Adrenal gland (tissue), 12 donors: ENCODE measurements around the gene REXO5. TPM values are rescaled to one million over a fixed set of nuclear protein-coding genes. Genes with fewer than 3 reads are reported as not detected.
"Not testable (repeated sequence)": the region's sequence is repeated elsewhere in the genome, so short reads cannot be mapped to it uniquely, and the experiment has no call there.

Experiments used
- DNase-seq, 7 donors: peaks; one replicate each; pipeline ENCODE4 v3.0.0-alpha.2; 2019 to 2020
- H3K27ac ChIP-seq, 5 donors: fragments of 200-600 bp; sonication (generic) in 4 of 5; 1 replicate in 3 of 5; 2 replicates in 2 of 5; pipeline versions ENCODE4 v1.5.1 to v1.8.0; 2016 to 2020; ENCODE audit warnings: mild to moderate bottlenecking in 1 of 5
- H3K27me3 ChIP-seq: fragments of 200-600 bp; 2 replicates; pipeline ENCODE4 v1.8.0; 2021
- H3K36me3 ChIP-seq, 2 donors: fragments of 200-600 bp; replicated peaks in 1 of 2; 1 replicate in 1 of 2; 2 replicates in 1 of 2; pipeline versions ENCODE4 v1.5.1 to v1.8.0; 2018 to 2022
- H3K4me1 ChIP-seq, 2 donors: fragments of 200-600 bp; replicated peaks in 1 of 2; 1 replicate in 1 of 2; 2 replicates in 1 of 2; pipeline versions ENCODE4 v1.5.1 to v1.8.0; 2018 to 2021
- H3K4me3 ChIP-seq, 4 donors: fragments of 200-600 bp; sonication (generic) in 3 of 4; one replicate each; pipeline ENCODE4 v1.5.1; 2016 to 2018
- H3K9me3 ChIP-seq, 3 donors: fragments of 200-600 bp; sonication (generic) in 1 of 3; replicated peaks in 1 of 3; 1 replicate in 2 of 3; 2 replicates in 1 of 3; pipeline versions ENCODE4 v1.5.1 to v1.8.0; 2016 to 2021
- POLR2A ChIP-seq, 2 donors: fragments of 450-650 bp; IDR thresholded peaks; one replicate each; pipeline ENCODE4 v1.6.1; 2017; ENCODE audit warnings: antibody characterized with exemption in 2 of 2, mild to moderate bottlenecking in 2 of 2, moderate library complexity in 1 of 2
- WGBS, 4 donors: extraction: QIAGEN DNeasy Blood & Tissue Kit in 2 of 4; methylation state at CpG; one replicate each; pipeline versions ENCODE4 v1.1.5 to v1.1.7; 2013 to 2017; 5-methylcytosine and 5-hydroxymethylcytosine counted together
- intact Hi-C, 2 donors: fragments of 100-400 bp; cut with DNase I; formaldehyde crosslinking; loops; one replicate each; pipeline versions ENCODE4 v1.14.1 to v1.15.0; 2022 to 2023
- polyA plus RNA-seq, 3 donors: library from polyadenylated mRNA; stranded (reverse); fragments of 200-250 nt in 2 of 3; fragments of 350-450 nt in 1 of 3; fragmentation: Illumina TruSeq in 1 of 3; extraction: RNeasy Lipid Tissue Mini Kit (QIAGEN cat#74804) in 1 of 3; gene quantifications; one replicate each; pipeline ENCODE4 v1.2.3, GENCODE V29; 2013 to 2014
- total RNA-seq, 9 donors: library from RNA; depleted of rRNA in 4 of 9; stranded (reverse); fragments of >200 nt in 4 of 9; fragments of 120-200 nt in 1 of 9; fragmentation: NEBNext Ultra II Directional in 1 of 9; extraction: Animal tissue kit (Norgen Biotek cat#: 25700) in 1 of 9; gene quantifications; one replicate each; pipeline versions ENCODE4 v1.1.0 to v1.2.4, GENCODE V29; 2013 to 2023
- TF ChIP-seq, protein P1 (sequence below), 6 experiments: fragments of 450-650 bp in 4 of 6; fragments of 200-600 bp in 2 of 6; sonication (generic) in 1 of 6; IDR thresholded peaks; 1 replicate in 5 of 6; 2 replicates in 1 of 6; pipeline versions ENCODE4 v1.5.1 to v1.8.0; 2016 to 2021; ENCODE audit warnings: antibody characterized with exemption in 6 of 6, mild to moderate bottlenecking in 2 of 6, moderate library complexity in 1 of 6
- donor health status: healthy with polysubstance abuse.
- donor health status: Bipolar disorder and iron deficiency.
- donor health status: DM: yes; HTN: yes; CAD: no.
- donor health status: DM: no; HTN: no; CAD: no.
- donor health status: DM: no; HTN: no; CAD: no.
- donor health status: DM: yes; HTN: yes; CAD: no.

REXO5 gene
- total and polyA plus RNA-seq, 12 donors = 0.78 to 10.1 (median 3.5) TPM

DNA sequence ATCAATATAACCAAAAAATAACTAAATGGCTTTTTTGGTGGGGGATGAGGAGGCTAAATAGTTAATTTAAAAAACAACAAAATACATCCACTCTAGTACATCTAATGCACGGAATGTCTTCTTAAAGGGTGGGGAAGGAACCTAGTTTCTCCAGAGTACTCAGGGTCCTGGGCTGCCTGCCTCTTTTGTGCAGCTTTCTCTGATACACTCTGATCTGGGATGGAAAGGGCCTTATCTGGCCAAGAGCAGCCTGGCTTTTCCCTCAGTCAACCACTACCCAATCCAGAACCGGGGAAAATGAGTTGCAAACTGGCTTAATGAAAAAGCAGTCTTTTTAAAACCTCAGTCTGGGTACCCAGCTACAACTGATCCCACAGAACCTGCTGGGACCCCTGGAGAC, 51.0 kb downstream of the REXO5 start:
- H3K4me1 ChIP-seq = peaks cover 0 to 40% of the 10 kb centered on the region in 2 donors
- intact Hi-C loops = loop anchor here in 1 of 2 donors (10.0 kb wide), 1 partner anchor 88 kb away; no protein-coding TSS in a partner anchor
- H3K36me3 ChIP-seq = peaks cover 0 to 33% of the 10 kb centered on the region in 2 donors

DNA sequence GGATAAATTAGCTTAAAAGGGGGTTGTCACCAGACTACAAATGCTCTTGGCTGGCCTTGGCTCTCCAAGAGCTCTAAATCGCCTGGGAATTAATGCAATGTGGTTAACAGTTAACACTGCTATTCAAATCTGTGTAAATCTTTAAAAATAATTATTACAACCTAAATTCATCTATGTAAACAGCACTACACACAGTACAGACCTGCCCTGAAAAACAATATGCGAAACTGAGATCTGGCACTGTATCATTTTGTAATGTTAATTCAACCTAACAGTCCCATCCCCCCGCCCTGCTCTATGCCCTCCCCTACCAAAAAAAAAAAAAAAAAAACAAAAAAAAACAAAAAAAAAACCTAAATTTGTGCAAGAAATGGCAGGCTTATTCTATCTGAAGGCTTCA, 52.9 kb downstream of the REXO5 start:
- TF ChIP-seq POLR2A (IDR thresholded peaks at IDR 0.05) = no peak
- TF ChIP-seq, protein P1, sequence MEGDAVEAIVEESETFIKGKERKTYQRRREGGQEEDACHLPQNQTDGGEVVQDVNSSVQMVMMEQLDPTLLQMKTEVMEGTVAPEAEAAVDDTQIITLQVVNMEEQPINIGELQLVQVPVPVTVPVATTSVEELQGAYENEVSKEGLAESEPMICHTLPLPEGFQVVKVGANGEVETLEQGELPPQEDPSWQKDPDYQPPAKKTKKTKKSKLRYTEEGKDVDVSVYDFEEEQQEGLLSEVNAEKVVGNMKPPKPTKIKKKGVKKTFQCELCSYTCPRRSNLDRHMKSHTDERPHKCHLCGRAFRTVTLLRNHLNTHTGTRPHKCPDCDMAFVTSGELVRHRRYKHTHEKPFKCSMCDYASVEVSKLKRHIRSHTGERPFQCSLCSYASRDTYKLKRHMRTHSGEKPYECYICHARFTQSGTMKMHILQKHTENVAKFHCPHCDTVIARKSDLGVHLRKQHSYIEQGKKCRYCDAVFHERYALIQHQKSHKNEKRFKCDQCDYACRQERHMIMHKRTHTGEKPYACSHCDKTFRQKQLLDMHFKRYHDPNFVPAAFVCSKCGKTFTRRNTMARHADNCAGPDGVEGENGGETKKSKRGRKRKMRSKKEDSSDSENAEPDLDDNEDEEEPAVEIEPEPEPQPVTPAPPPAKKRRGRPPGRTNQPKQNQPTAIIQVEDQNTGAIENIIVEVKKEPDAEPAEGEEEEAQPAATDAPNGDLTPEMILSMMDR (IDR thresholded peaks at IDR 0.05) = no peak
- DNase-seq = no peak
- Histone ChIP-seq H3K4me3 (no peak overlapping the region), H3K36me3 (peaks cover 0 to 34% of the 10 kb centered on the region in 2 donors), H3K4me1 (peaks cover 0 to 23% of the 10 kb centered on the region in 2 donors), H3K27ac (no peak overlapping the region), H3K27me3 (no peaks in the 10 kb centered on the region), H3K9me3 (no peaks in the 10 kb centered on the region)
- intact Hi-C loops = loop anchor here in 1 of 2 donors (10.0 kb wide), 1 partner anchor 86 kb away; no protein-coding TSS in a partner anchor
- WGBS, 4 donors = 77 to 89% (median 85%) methylated on average over 3 of the region's 3 CpGs

More for the DNA sequence above, 51.0 kb downstream of the REXO5 start:
- Histone ChIP-seq H3K27me3 (no peaks in the 10 kb centered on the region), H3K4me3 (no peak overlapping the region), H3K9me3 (no peaks in the 10 kb centered on the region), H3K27ac (no peak overlapping the region)
- DNase-seq = no peak
- TF ChIP-seq POLR2A (IDR thresholded peaks at IDR 0.05) = no peak
- TF ChIP-seq, protein P1 (IDR thresholded peaks at IDR 0.05) = no peak
- 82 to 88% (median 87%) methylated on average over 2 of the region's 2 CpGs for WGBS, 4 donors

DNA sequence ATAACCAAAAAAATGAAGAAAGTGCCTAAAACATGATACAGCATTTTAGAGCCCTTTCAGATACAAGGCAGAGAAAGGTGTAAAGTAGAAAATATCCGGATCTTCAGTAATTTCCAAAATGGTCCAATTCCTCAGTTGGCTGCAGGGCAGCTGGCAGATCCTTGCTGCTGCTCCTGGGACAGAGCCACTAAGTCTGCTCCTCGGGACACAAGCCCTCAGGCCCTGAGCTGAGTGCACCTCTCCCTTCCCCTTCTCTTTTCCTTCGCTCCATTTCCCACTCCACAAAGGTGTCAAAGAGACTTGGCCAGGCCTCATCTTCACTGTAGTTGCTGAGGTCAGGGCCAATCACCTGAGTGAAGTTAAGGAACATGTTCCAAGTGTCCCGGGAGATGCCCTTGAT, 53.4 kb downstream of the REXO5 start:
- Histone ChIP-seq H3K36me3 (peaks cover 0 to 34% of the 10 kb centered on the region in 2 donors), H3K4me1 (peaks cover 0 to 21% of the 10 kb centered on the region in 2 donors), H3K27me3 (no peaks in the 10 kb centered on the region), H3K4me3 (no peak overlapping the region), H3K9me3 (no peaks in the 10 kb centered on the region), H3K27ac (peak overlapping the region in 1 of 5 donors; percentile 53)
- intact Hi-C loops = loop anchor here in 1 of 2 donors (10.0 kb wide), 1 partner anchor 85 kb away; no protein-coding TSS in a partner anchor
- no peak for TF ChIP-seq POLR2A (IDR thresholded peaks at IDR 0.05)
- TF ChIP-seq, protein P1 (IDR thresholded peaks at IDR 0.05) = no peak
- no peak for DNase-seq
- 47 to 58% (median 55%) methylated on average over 4 of the region's 4 CpGs for WGBS, 4 donors

DNA sequence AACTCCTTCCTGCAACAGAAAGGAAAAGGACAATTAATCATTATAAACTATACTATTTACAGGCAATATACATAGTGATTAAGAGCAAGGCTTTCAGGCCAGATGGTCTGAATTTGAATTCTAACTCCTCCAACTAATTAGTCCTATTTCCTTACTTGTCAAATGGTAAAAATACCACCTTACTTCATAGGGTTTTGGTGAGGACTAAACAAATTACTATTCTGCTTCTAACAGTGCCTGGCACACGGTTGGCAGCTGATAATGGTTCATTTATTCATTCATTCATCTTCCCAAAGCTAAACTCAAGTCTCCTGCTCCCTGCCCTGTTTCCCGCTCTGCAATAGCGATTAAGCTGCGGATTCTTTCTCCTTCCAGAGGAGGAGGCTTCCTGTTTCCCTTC, 54.0 kb downstream of the REXO5 start:
- WGBS, 4 donors = 66 to 89% (median 82%) methylated on average over 4 of the region's 4 CpGs
- Histone ChIP-seq H3K9me3 (no peaks in the 10 kb centered on the region), H3K27ac (peak overlapping the region in 1 of 5 donors; percentile 53), H3K36me3 (peaks cover 0 to 34% of the 10 kb centered on the region in 2 donors), H3K4me3 (no peak overlapping the region), H3K4me1 (peaks cover 4 to 28% of the 10 kb centered on the region in 2 donors), H3K27me3 (no peaks in the 10 kb centered on the region)
- intact Hi-C loops = no loop called here
- no peak for DNase-seq
- TF ChIP-seq POLR2A (IDR thresholded peaks at IDR 0.05) = no peak
- TF ChIP-seq, protein P1 (IDR thresholded peaks at IDR 0.05) = no peak

DNA sequence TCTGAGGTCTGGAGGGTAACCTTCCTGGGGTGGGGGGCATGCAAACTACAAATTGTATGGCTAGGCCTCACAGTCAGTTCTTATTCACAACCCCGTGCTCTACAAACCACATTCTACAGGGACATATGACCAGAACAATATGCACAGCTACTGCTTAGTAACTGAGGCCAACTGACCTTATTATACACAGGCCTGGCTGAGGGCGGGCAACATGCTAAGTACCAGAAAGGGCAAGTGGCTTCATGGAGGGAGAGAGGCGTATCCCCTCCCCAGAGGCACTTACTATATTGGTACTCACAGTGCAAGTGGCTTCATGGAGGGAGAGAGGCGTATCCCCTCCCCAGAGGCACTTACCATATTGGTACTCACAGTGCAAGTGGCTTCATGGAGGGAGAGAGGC, 54.7 kb downstream of the REXO5 start:
- H3K9me3 ChIP-seq, H3K27me3 ChIP-seq, H3K4me3 ChIP-seq, DNase-seq, intact Hi-C loops, H3K27ac ChIP-seq: not testable (repeated sequence)
- H3K4me1 ChIP-seq = peaks cover 10 to 34% of the 10 kb centered on the region in 2 donors
- peaks cover 0 to 34% of the 10 kb centered on the region in 2 donors for H3K36me3 ChIP-seq
- 77 to 95% (median 86%) methylated on average over 2 to 4 of the region's 4 CpGs for WGBS, 4 donors
